ENCODE data around the gene DPEP3. TPM values are rescaled to one million over a fixed set of nuclear protein-coding genes. Genes with fewer than 3 reads are reported as not detected.

DPEP3 gene
- total and polyA plus RNA-seq, 10 of the 15 experiments (the other 5 are each of a cell fraction or from before 2014, with no cell fraction given): not detected

DNA sequence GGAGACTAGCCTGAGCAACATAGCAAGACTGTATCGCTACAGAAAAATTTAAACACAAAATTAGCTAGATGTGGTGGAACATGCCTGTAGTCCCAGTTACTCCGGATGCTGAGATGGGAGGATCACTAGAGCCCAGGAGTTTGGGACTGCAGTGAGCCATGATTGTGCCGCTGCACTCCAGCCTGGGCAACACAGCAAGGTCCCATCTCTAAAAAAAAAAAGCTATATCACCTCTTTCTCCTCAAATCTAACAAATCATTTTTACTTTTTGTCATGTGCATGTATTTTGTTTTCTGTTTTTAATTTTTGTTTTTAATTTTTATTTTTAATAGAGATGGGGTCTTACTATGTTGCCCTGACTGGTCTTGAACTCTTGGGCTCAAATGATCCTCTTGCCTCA is 48.7 kb upstream of the DPEP3 start:
- 98% methylated on average over 3 of the region's 3 CpGs for WGBS (ENCODE audit: insufficient coverage, insufficient replicate concordance, low lambda C conversion rate, missing lambda C conversion rate)
- intact Hi-C loops (cut with micrococcal nuclease; ENCODE audit: unreplicated experiment) (no loop called here), in situ Hi-C loops (cut with MboI) (no loop called here)
- Histone ChIP-seq H3K27me3 (replicated peaks in 1 of 2; ENCODE audit: control insufficient read depth in 2 of 2, insufficient read depth in 2 of 2, low read length in 1 of 2) (no peaks in the 10 kb centered on the region), H3K4me3 (no peak overlapping the region), H3K79me2 (ENCODE audit: control insufficient read depth, insufficient read depth, low read length) (peaks cover 6% of the 10 kb centered on the region), H4K20me1 (ENCODE audit: control insufficient read depth, insufficient read depth) (no peaks in the 10 kb centered on the region), H3K9me3 (replicated peaks; ENCODE audit: control insufficient read depth, insufficient read depth, low read length) (no peaks in the 10 kb centered on the region), H3K9ac (ENCODE audit: control insufficient read depth, insufficient read depth, low read length) (no peak overlapping the region), H3K27ac (ENCODE audit: control insufficient read depth, insufficient read depth) (no peak overlapping the region), H3K4me2 (ENCODE audit: control insufficient read depth, insufficient read depth) (no peak overlapping the region), H2AFZ (ENCODE audit: control insufficient read depth, low read depth, low read length) (no peak overlapping the region), H3K36me3 (ENCODE audit: control insufficient read depth in 2 of 2, insufficient read depth in 2 of 2, low read length in 1 of 2) (peaks cover 0 to 10% of the 10 kb centered on the region in 2 experiments; a peak in 2 of 4 replicates), H3K4me1 (ENCODE audit: control insufficient read depth, insufficient read depth, low read length) (no peaks in the 10 kb centered on the region)
- ChIA-PET POLR2A (no interaction called here), SMC1A (ENCODE audit: uncharacterized antibody, unreplicated experiment) (interaction anchor here (0.9 to 3.2 kb wide), 3 partner anchors 9 to 62 kb away, joined by 3 to 9 read pairs (median 3); no protein-coding TSS in a partner anchor), CTCF (interaction anchor here (1.6 to 2.9 kb wide), 2 partner anchors 11 to 12 kb away, joined by 6 to 14 read pairs; no protein-coding TSS in a partner anchor), RAD21 (ENCODE audit: unreplicated experiment) (interaction anchor here (0.6 kb wide), 1 partner anchor 648 kb away, joined by 3 read pairs; no protein-coding TSS in a partner anchor)
- TF ChIP-seq RUNX3 (IDR thresholded peaks at IDR 0.05; ENCODE audit: low read length) (no peak), KLF5 (IDR thresholded peaks at IDR 0.05; ENCODE audit: partially characterized antibody) (no peak), NFIC (IDR thresholded peaks at IDR 0.05; ENCODE audit: low read depth, low read length) (no peak), NFXL1 (IDR thresholded peaks at IDR 0.05; ENCODE audit: borderline replicate concordance) (no peak), EZH2 (IDR thresholded peaks at IDR 0.05; ENCODE audit: borderline replicate concordance, control insufficient read depth, low read depth, low read length) (no peak), PAX8 (IDR thresholded peaks at IDR 0.05) (no peak), CREB1 (IDR thresholded peaks at IDR 0.05; ENCODE audit: low read depth) (no peak), EP300 (IDR thresholded peaks at IDR 0.05; ENCODE audit: borderline replicate concordance in 1 of 2, control insufficient read depth in 1 of 2, low read depth in 2 of 2, low read length in 2 of 2) (no peak), ZNF207 (IDR thresholded peaks at IDR 0.05; ENCODE audit: borderline replicate concordance) (no peak), MTA3 (IDR thresholded peaks at IDR 0.05; ENCODE audit: borderline replicate concordance, low read length) (no peak), RB1 (IDR thresholded peaks at IDR 0.05; ENCODE audit: borderline replicate concordance) (no peak), NBN (IDR thresholded peaks at IDR 0.05) (no peak)
- TF ChIP-seq, protein P1, sequence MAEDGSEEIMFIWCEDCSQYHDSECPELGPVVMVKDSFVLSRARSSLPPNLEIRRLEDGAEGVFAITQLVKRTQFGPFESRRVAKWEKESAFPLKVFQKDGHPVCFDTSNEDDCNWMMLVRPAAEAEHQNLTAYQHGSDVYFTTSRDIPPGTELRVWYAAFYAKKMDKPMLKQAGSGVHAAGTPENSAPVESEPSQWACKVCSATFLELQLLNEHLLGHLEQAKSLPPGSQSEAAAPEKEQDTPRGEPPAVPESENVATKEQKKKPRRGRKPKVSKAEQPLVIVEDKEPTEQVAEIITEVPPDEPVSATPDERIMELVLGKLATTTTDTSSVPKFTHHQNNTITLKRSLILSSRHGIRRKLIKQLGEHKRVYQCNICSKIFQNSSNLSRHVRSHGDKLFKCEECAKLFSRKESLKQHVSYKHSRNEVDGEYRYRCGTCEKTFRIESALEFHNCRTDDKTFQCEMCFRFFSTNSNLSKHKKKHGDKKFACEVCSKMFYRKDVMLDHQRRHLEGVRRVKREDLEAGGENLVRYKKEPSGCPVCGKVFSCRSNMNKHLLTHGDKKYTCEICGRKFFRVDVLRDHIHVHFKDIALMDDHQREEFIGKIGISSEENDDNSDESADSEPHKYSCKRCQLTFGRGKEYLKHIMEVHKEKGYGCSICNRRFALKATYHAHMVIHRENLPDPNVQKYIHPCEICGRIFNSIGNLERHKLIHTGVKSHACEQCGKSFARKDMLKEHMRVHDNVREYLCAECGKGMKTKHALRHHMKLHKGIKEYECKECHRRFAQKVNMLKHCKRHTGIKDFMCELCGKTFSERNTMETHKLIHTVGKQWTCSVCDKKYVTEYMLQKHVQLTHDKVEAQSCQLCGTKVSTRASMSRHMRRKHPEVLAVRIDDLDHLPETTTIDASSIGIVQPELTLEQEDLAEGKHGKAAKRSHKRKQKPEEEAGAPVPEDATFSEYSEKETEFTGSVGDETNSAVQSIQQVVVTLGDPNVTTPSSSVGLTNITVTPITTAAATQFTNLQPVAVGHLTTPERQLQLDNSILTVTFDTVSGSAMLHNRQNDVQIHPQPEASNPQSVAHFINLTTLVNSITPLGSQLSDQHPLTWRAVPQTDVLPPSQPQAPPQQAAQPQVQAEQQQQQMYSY (CRISPR knock-in tag; IDR thresholded peaks at IDR 0.05): no peak
- ATAC-seq: no peak
- BruUV-seq (replicated peaks): no TSS peak
- DNase-seq (ENCODE audit: low read depth, low spot score): no peak
- no peak for FAIRE-seq

Data from GM12878 (cell line).